HCT116 (cell line): Measurements from ENCODE around the gene SHISA6. TPM values are rescaled to one million over a fixed set of nuclear protein-coding genes. Genes with fewer than 3 reads are reported as not detected.

ENCODE experiments used
- ATAC-seq: fragments of 200-7000 bp; cut with Tn5 transposase; 2 replicates; pipeline ENCODE4 v1.9.1; 2020; ENCODE audit warnings: mild to moderate bottlenecking, moderate library complexity
- BruUV-seq: library from RNA; stranded (reverse); fragments of 400-500 nt; replicated peaks from 2 replicates; lab custom pipeline; 2021; lab: Mats Ljungman, UMichigan
- CTCF ChIA-PET: fragments of 300-600 bp; sonication (Branson Sonifier 250); formaldehyde crosslinking; loops from one replicate; lab custom pipeline; 2021; ENCODE audit warnings: antibody characterized with exemption; lab: Charles Lee
- POLR2A ChIA-PET: fragments of 300-600, 350-600 bp; sonication (Branson Sonifier 250); formaldehyde crosslinking; loops from one replicate; lab custom pipeline; 2021; ENCODE audit warnings: antibody characterized with exemption; lab: Charles Lee
- RAD21 ChIA-PET, 2 experiments: fragments of 300-600 bp; sonication (Branson Sonifier 250); formaldehyde crosslinking; loops; one replicate each; lab custom pipeline; 2023; ENCODE audit warnings: low total read pairs in 2 of 2; ENCODE audit not compliant: uncharacterized antibody in 2 of 2, unreplicated experiment in 2 of 2, low non-redundant PET in 1 of 2; lab: Charles Lee
- DNase-seq: peaks from one replicate; pipeline ENCODE4 v3.0.0-alpha.2; 2010; ENCODE audit warnings: low read depth, low spot score
- H2AFZ ChIP-seq: fragments of 200-600 bp; shearing (Covaris generic), sonication (generic); 2 replicates; pipeline ENCODE4 v1.6.1; 2017; ENCODE audit warnings: low read depth, mixed run types, mixed read lengths, antibody characterized with exemption, low read length; ENCODE audit not compliant: poor library complexity, severe bottlenecking
- H3K27ac ChIP-seq: 2 replicates; pipeline ENCODE4 v1.5.1; 2012; ENCODE audit warnings: low read depth, low read length
- H3K27me3 ChIP-seq: fragments of 200-600 bp; sonication (generic); 2 replicates; pipeline ENCODE4 v1.6.1; 2016; ENCODE audit warnings: mixed run types, low read length, mixed read lengths; ENCODE audit not compliant: insufficient read depth
- H3K36me3 ChIP-seq, 2 experiments: fragments of 200-500 bp in 1 of 2; fragments of 200-600 bp in 1 of 2; sonication (Bioruptor generic) in 1 of 2; sonication (generic) in 1 of 2; 2 replicates each; pipeline versions ENCODE4 v1.5.1 to v1.6.1; 2014 to 2016; ENCODE audit warnings: low read length in 2 of 2, inconsistent platforms in 1 of 2, mixed read lengths in 1 of 2, mixed run types in 1 of 2; ENCODE audit not compliant: insufficient read depth in 2 of 2, control insufficient read depth in 1 of 2
- H3K4me1 ChIP-seq, 2 experiments: fragments of 200-600 bp in 1 of 2; sonication (generic) in 1 of 2; 2 replicates each; pipeline versions ENCODE4 v1.5.1 to v1.6.1; 2012 to 2017; ENCODE audit warnings: low read length in 2 of 2, inconsistent platforms in 1 of 2, mild to moderate bottlenecking in 1 of 2, mixed read lengths in 1 of 2, mixed run types in 1 of 2, moderate library complexity in 1 of 2; ENCODE audit not compliant: insufficient read depth in 2 of 2, control insufficient read depth in 1 of 2
- H3K4me2 ChIP-seq: fragments of 200-600 bp; sonication (generic); 2 replicates; pipeline ENCODE4 v1.6.1; 2017; ENCODE audit warnings: mixed run types, low read length, mixed read lengths
- H3K4me3 ChIP-seq, 2 experiments: fragments of 200-600 bp in 1 of 2; sonication (generic) in 1 of 2; replicated peaks in 1 of 2; 2 replicates each; pipeline ENCODE4 v1.5.1; 2011 to 2016; ENCODE audit warnings: low read length in 2 of 2, control low read depth in 1 of 2, low read depth in 1 of 2, mild to moderate bottlenecking in 1 of 2, mixed read lengths in 1 of 2, mixed run types in 1 of 2
- H3K79me2 ChIP-seq: fragments of 200-600 bp; sonication (generic); 2 replicates; pipeline ENCODE4 v1.6.1; 2017; ENCODE audit warnings: mild to moderate bottlenecking, mixed run types, low read length, moderate library complexity, mixed read lengths; ENCODE audit not compliant: insufficient read depth
- H3K9ac ChIP-seq: fragments of 200-600 bp; sonication (generic); 2 replicates; pipeline ENCODE4 v1.6.1; 2016; ENCODE audit warnings: low read length, mixed read lengths
- H3K9me2 ChIP-seq: fragments of 200-600 bp; sonication (generic), shearing (Covaris generic); 2 replicates; pipeline ENCODE4 v1.6.1; 2017; ENCODE audit warnings: mixed run types, mild to moderate bottlenecking, moderate library complexity; ENCODE audit not compliant: insufficient read depth
- H3K9me3 ChIP-seq, 2 experiments: fragments of 200-500 bp in 1 of 2; fragments of 200-600 bp in 1 of 2; sonication (Bioruptor generic) in 1 of 2; sonication (generic) in 1 of 2; 2 replicates each; pipeline ENCODE4 v1.6.1; 2014 to 2017; ENCODE audit warnings: low read length in 2 of 2, mixed read lengths in 2 of 2, inconsistent platforms in 1 of 2, low read depth in 1 of 2, mild to moderate bottlenecking in 1 of 2, mixed run types in 1 of 2, moderate library complexity in 1 of 2; ENCODE audit not compliant: control insufficient read depth in 1 of 2, insufficient read depth in 1 of 2
- H4K20me1 ChIP-seq: fragments of 200-600 bp; sonication (generic), shearing (Covaris generic); 2 replicates; pipeline ENCODE4 v1.6.1; 2017; ENCODE audit warnings: mixed run types, mild to moderate bottlenecking, moderate library complexity; ENCODE audit not compliant: insufficient read depth
- EZH2 ChIP-seq: fragments of 200-600 bp; sonication (generic); IDR thresholded peaks from 2 replicates; pipeline ENCODE4 v1.6.1; 2017; ENCODE audit warnings: antibody characterized with exemption, mixed run types
- JUND ChIP-seq: IDR thresholded peaks from 2 replicates; pipeline ENCODE4 v1.6.1; 2012
- RAD21 ChIP-seq: IDR thresholded peaks from 2 replicates; pipeline ENCODE4 v1.6.1; 2012; ENCODE audit warnings: low read depth, mild to moderate bottlenecking
- SP1 ChIP-seq: IDR thresholded peaks from 2 replicates; pipeline ENCODE4 v1.6.1; 2012; ENCODE audit warnings: low read depth
- SRF ChIP-seq: IDR thresholded peaks from 2 replicates; pipeline ENCODE4 v1.6.1; 2012; ENCODE audit warnings: low read depth
- YY1 ChIP-seq: IDR thresholded peaks from 2 replicates; pipeline ENCODE4 v1.6.1; 2011; ENCODE audit warnings: low read length, low read depth, moderate library complexity, mild to moderate bottlenecking; ENCODE audit not compliant: insufficient replicate concordance; ENCODE audit errors: extremely low read depth
- intact Hi-C: fragments of 100-400 bp; cut with micrococcal nuclease; formaldehyde crosslinking; loops from 2 replicates; pipeline ENCODE4 v1.10.0; 2022
- total RNA-seq: library from RNA; stranded (reverse); gene quantifications from one replicate; pipeline ENCODE4 v1.2.1, GENCODE V29; 2021; ENCODE audit not compliant: unreplicated experiment
- TF ChIP-seq, protein P1 (sequence below): IDR thresholded peaks from 2 replicates; pipeline ENCODE4 v1.6.1; 2012; ENCODE audit warnings: low read depth
- TF ChIP-seq, protein P2 (sequence below), 3 experiments: fragments of 200-600 bp in 1 of 3; sonication (generic) in 1 of 3; IDR thresholded peaks in 2 of 3; conservative IDR thresholded peaks in 1 of 3; 2 replicates each; pipeline ENCODE4 v1.5.1; 2012 to 2017; ENCODE audit warnings: low read depth in 2 of 3, low read length in 2 of 3, antibody characterized with exemption in 1 of 3, borderline replicate concordance in 1 of 3, control low read depth in 1 of 3, mild to moderate bottlenecking in 1 of 3, mixed read lengths in 1 of 3, mixed run types in 1 of 3, moderate library complexity in 1 of 3; ENCODE audit not compliant: insufficient read depth in 1 of 3

Gene SHISA6
- total RNA-seq, 1 experiment from 2014 or later = not detected

DNA sequence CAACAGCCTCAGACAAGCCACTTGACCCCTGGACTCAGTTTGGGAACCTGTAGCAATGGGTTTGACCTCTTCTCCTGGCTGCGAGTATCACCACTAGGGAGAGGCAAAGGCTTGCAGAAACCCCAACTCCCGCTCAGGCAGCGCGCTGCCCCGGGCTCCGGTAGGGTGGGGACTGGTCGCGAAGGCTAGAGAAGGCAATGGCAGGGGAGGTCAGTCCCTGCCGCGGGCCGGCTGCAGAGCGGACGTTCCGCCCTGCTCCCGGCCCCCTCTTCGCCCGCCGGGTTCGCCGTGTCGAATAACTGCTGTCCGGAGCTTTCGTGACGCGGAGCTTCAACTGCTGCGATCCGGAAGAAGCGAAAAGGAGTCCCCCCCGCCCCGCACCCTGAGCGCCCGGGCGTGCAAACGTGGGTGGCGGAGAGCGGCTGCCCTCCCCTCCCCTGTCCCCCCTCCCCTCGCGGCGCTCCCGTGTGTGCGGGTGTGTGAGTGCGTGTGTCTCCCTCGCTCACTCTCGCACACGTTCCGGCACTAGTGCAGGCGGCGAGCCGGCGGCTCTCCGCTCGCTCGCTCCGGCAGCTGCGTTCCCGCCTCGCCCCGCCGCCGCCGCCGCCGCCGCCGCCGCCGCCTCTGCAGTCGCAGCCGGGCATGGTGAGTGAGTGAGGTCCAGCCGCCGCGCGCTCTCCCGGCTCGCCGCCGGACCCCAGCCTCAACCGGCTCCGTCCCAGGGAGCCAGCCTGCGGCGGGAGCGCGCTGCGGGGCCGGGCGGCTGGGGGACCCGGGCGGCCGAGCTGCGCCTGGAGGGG lies 772 bp upstream of the SHISA6 start:
- Histone ChIP-seq H4K20me1 (no peaks in the 10 kb centered on the region), H3K79me2 (no peaks in the 10 kb centered on the region), H3K4me3 (no peak overlapping the region), H3K4me2 (no peak overlapping the region), H2AFZ (no peak overlapping the region), H3K4me1 (no peaks in the 10 kb centered on the region), H3K9me3 (peaks cover 0 to 29% of the 10 kb centered on the region in 2 experiments; a peak in 2 of 4 replicates), H3K36me3 (no peaks in the 10 kb centered on the region), H3K9me2 (no peaks in the 10 kb centered on the region), H3K27me3 (no peaks in the 10 kb centered on the region), H3K27ac (no peak overlapping the region), H3K9ac (no peak overlapping the region)
- no TSS peak for BruUV-seq
- intact Hi-C loops = no loop called here
- ChIA-PET POLR2A (no interaction called here), CTCF (no interaction called here), RAD21 (no interaction called here)
- TF ChIP-seq, protein P1, sequence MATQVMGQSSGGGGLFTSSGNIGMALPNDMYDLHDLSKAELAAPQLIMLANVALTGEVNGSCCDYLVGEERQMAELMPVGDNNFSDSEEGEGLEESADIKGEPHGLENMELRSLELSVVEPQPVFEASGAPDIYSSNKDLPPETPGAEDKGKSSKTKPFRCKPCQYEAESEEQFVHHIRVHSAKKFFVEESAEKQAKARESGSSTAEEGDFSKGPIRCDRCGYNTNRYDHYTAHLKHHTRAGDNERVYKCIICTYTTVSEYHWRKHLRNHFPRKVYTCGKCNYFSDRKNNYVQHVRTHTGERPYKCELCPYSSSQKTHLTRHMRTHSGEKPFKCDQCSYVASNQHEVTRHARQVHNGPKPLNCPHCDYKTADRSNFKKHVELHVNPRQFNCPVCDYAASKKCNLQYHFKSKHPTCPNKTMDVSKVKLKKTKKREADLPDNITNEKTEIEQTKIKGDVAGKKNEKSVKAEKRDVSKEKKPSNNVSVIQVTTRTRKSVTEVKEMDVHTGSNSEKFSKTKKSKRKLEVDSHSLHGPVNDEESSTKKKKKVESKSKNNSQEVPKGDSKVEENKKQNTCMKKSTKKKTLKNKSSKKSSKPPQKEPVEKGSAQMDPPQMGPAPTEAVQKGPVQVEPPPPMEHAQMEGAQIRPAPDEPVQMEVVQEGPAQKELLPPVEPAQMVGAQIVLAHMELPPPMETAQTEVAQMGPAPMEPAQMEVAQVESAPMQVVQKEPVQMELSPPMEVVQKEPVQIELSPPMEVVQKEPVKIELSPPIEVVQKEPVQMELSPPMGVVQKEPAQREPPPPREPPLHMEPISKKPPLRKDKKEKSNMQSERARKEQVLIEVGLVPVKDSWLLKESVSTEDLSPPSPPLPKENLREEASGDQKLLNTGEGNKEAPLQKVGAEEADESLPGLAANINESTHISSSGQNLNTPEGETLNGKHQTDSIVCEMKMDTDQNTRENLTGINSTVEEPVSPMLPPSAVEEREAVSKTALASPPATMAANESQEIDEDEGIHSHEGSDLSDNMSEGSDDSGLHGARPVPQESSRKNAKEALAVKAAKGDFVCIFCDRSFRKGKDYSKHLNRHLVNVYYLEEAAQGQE = no peak
- no peak for TF ChIP-seq JUND
- TF ChIP-seq, protein P2, sequence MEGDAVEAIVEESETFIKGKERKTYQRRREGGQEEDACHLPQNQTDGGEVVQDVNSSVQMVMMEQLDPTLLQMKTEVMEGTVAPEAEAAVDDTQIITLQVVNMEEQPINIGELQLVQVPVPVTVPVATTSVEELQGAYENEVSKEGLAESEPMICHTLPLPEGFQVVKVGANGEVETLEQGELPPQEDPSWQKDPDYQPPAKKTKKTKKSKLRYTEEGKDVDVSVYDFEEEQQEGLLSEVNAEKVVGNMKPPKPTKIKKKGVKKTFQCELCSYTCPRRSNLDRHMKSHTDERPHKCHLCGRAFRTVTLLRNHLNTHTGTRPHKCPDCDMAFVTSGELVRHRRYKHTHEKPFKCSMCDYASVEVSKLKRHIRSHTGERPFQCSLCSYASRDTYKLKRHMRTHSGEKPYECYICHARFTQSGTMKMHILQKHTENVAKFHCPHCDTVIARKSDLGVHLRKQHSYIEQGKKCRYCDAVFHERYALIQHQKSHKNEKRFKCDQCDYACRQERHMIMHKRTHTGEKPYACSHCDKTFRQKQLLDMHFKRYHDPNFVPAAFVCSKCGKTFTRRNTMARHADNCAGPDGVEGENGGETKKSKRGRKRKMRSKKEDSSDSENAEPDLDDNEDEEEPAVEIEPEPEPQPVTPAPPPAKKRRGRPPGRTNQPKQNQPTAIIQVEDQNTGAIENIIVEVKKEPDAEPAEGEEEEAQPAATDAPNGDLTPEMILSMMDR (IDR thresholded peaks at IDR 0.05 in 2 of 3, conservative IDR thresholded peaks at IDR 0.05 in 1 of 3; ENCODE audit: borderline replicate concordance in 1 of 3, insufficient read depth in 1 of 3, low read depth in 2 of 3, low read length in 2 of 3) = no peak
- no peak for TF ChIP-seq EZH2
- TF ChIP-seq RAD21 = no peak
- TF ChIP-seq SRF = no peak
- TF ChIP-seq YY1 = no peak
- TF ChIP-seq SP1 = no peak
- no peak for DNase-seq
- ATAC-seq = no peak
